ENCODE data around the gene TTLL8.

The TTLL8 gene

DNA sequence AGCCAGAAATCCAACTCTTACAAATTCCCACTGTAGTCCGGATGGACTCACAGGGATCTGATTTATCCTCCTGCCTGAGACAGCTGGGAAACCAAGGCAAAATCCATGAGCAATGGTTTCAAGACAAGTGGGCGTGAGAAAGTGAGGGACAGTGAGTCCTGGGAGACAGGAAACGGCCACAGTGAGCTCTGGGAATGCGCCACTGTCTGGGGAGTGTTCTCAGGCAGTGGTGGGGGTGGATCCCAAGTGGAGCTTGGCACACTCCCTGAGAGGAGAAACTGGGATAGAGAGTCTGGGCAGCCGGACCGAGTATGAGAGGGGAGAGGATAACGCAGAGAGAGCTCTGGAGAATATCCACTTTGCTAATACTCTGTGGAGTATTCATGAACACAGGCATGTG, 55.3 kb downstream of the TTLL8 start:
- TF ChIP-seq, protein P1, sequence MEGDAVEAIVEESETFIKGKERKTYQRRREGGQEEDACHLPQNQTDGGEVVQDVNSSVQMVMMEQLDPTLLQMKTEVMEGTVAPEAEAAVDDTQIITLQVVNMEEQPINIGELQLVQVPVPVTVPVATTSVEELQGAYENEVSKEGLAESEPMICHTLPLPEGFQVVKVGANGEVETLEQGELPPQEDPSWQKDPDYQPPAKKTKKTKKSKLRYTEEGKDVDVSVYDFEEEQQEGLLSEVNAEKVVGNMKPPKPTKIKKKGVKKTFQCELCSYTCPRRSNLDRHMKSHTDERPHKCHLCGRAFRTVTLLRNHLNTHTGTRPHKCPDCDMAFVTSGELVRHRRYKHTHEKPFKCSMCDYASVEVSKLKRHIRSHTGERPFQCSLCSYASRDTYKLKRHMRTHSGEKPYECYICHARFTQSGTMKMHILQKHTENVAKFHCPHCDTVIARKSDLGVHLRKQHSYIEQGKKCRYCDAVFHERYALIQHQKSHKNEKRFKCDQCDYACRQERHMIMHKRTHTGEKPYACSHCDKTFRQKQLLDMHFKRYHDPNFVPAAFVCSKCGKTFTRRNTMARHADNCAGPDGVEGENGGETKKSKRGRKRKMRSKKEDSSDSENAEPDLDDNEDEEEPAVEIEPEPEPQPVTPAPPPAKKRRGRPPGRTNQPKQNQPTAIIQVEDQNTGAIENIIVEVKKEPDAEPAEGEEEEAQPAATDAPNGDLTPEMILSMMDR (IDR thresholded peaks at IDR 0.05; ENCODE audit: low read depth, low read length), result no peak
- TF ChIP-seq MYC (IDR thresholded peaks at IDR 0.05; ENCODE audit: low read depth, low read length) (no peak), MAX (IDR thresholded peaks at IDR 0.05; ENCODE audit: low read depth, low read length) (no peak), POLR2A (IDR thresholded peaks at IDR 0.05; ENCODE audit: extremely low read depth, insufficient read length) (no peak)
- DNase-seq (ENCODE audit: low read depth), result no peak

DNA sequence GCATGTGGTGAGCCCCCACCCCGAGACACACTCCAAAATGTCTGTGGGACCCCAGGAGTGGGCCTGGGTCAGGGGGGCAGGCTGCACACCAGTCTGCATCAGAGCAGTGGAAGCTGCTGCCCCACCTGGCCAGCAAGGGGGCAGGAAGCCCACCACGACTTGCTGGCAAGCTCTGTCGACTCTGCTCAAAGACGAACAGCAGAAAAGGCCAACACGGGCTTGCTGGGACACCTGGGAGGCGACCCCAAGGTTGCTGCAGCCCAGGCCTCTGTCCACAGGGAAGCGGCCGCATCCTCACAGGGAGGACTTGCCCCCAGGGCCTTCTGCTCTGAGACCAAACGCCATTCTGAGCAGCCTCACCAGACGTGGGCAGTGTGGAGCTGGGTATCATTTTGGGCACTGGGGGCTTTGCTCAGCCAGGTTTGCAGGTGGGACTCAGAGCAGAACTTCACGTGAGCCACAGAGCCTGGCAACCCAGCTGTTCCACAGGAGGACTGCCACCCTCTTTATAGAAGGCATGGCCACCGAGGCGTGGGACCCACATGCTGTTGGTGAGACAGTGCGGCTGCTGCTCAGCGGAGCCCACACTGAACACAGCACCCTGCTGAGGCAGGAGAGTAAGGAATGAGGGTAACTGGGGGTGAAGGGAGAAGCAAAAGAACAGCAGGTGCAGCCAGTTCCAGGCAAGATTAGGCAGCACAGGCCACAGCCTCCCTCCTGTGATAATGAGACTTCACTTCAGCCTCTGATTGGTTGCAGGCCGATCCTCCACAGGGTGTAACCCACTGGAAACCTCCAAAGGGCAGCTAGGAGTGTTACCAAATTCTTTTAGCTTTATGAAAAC, 56.5 kb downstream of the TTLL8 start:
- no peak for DNase-seq (ENCODE audit: low read depth)
- no peak overlapping the region for H3K4me3 ChIP-seq (ENCODE audit: low read depth, low read length)
- no peak for TF ChIP-seq MYC (IDR thresholded peaks at IDR 0.05; ENCODE audit: low read depth, low read length)
- TF ChIP-seq, protein P1 (IDR thresholded peaks at IDR 0.05; ENCODE audit: low read depth, low read length), result no peak
- TF ChIP-seq POLR2A (IDR thresholded peaks at IDR 0.05; ENCODE audit: extremely low read depth, insufficient read length), result no peak
- no peak for TF ChIP-seq MAX (IDR thresholded peaks at IDR 0.05; ENCODE audit: low read depth, low read length)

More for the DNA sequence above, 55.3 kb downstream of the TTLL8 start:
- H3K4me3 ChIP-seq (ENCODE audit: low read depth, low read length), result no peak overlapping the region

DNA sequence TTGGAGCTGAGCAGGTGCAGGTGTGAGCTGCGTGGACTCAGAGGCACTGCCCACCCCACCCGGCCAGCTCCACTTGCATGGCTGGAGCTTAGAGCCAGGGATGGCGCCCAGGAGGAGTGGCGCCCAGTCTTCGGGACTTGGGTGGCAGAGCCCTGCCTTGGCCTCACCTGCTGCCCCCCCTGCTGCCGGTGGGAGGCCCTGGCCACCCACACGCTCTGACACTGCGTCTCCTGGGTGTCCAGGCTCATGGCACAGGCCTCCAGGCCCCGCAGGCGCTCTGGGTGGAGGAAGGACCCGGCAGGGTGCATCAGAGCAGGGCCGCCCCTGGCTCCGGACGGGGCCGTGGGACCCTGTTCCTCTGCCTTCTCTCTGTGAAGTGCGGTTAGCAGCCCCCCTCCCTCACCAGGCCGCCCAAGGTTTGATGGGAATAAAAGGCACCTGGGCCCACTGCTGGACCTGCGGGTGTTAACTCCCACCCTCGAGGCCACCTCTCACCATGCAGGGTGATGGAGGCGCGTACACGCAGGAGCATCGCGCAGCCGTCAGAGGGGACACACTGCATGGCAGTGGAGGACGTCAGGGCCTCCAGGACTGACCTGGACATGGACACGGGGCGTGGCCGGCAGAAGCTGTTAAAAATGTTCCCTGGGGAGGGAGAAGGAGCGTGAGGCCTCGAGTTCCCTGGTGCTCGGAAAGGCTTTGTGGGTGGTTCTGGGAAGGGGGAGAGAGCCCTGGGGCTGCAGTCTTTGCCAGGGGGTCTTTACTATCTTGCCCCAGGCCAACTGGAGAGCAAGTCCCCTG, 57.3 kb downstream of the TTLL8 start:
- DNase-seq (ENCODE audit: low read depth), result no peak
- no peak overlapping the region for H3K4me3 ChIP-seq (ENCODE audit: low read depth, low read length)
- no peak for TF ChIP-seq MAX (IDR thresholded peaks at IDR 0.05; ENCODE audit: low read depth, low read length)
- TF ChIP-seq, protein P1 (IDR thresholded peaks at IDR 0.05; ENCODE audit: low read depth, low read length), result no peak
- TF ChIP-seq POLR2A (IDR thresholded peaks at IDR 0.05; ENCODE audit: extremely low read depth, insufficient read length), result no peak
- TF ChIP-seq MYC (IDR thresholded peaks at IDR 0.05; ENCODE audit: low read depth, low read length), result no peak

GRCh38 chr22:49999946-50000586, 58.0 kb downstream of the TTLL8 start:
- no peak overlapping the region for H3K4me3 ChIP-seq (ENCODE audit: low read depth, low read length)
- DNase-seq (ENCODE audit: low read depth), result no peak
- no peak for TF ChIP-seq MYC (IDR thresholded peaks at IDR 0.05; ENCODE audit: low read depth, low read length)
- TF ChIP-seq MAX (IDR thresholded peaks at IDR 0.05; ENCODE audit: low read depth, low read length), result no peak
- TF ChIP-seq POLR2A (IDR thresholded peaks at IDR 0.05; ENCODE audit: extremely low read depth, insufficient read length), result no peak
- TF ChIP-seq, protein P1 (IDR thresholded peaks at IDR 0.05; ENCODE audit: low read depth, low read length), result no peak

DNA sequence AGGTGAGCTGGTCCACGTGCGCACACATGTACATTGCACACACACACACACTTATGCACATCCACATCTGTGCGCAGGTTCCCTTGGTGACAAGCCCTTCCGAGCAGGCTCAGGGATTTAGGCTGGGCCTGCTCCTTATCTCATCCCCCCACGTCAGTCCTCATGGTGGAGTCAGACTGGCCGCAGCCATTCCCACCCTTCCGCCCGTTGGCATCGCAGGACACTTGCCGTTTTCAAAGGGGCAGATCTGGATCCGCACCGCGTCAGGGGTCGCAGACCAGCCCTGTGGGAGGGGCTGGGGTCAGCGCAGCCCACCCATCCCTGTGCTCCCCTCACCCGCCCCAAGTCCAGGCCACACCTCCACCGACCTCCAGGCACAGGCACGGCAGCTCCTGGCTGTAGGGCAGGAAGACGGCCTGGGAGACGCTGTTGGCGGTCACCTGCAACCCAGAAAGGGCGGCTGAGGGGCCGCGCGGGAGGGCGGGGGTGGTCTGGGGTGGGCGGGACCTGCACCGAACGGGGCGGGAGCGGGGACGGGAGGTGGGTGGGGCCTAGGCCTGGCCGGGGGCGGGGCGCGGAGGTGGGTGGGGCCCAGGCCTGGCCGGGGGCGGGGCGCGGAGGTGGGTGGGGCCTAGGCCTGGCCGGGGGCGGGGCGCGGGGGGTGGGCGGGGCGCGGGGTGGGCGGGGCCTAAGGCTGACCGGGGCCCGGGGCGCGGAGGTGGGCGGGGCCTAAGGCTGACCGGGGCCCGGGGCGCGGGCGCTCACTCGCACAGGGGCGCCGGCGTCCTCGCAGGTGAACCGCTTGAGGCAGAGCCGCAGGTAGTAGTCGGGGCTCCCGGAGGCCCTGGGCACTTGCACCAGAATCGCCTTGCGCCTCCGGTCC, 58.8 kb downstream of the TTLL8 start:
- no peak for TF ChIP-seq POLR2A (IDR thresholded peaks at IDR 0.05; ENCODE audit: extremely low read depth, insufficient read length)
- TF ChIP-seq, protein P1 (IDR thresholded peaks at IDR 0.05; ENCODE audit: low read depth, low read length), result no peak
- TF ChIP-seq MAX (IDR thresholded peaks at IDR 0.05; ENCODE audit: low read depth, low read length), result no peak
- TF ChIP-seq MYC (IDR thresholded peaks at IDR 0.05; ENCODE audit: low read depth, low read length), result no peak
- no peak overlapping the region for H3K4me3 ChIP-seq (ENCODE audit: low read depth, low read length)
- no peak for DNase-seq (ENCODE audit: low read depth)
